Activated CD8-positive, alpha-beta T cell treated with anti-CD3 and anti-CD28 coated beads for 36 hours (primary cell): ENCODE data around the gene MACC1. TPM values are rescaled to one million over a fixed set of nuclear protein-coding genes. Genes with fewer than 3 reads are reported as not detected.

Experiments used
- ATAC-seq: fragments of 200-7000 bp; cut with Tn5 transposase; one replicate; pipeline ENCODE4 v1.10.0; 2021; ENCODE audit warnings: mild to moderate bottlenecking, moderate library complexity
- CTCF ChIA-PET: fragments of 350-600 bp; sonication (Branson Sonifier 250); formaldehyde crosslinking; loops from one replicate; lab custom pipeline; 2021; ENCODE audit warnings: antibody characterized with exemption; lab: Charles Lee
- POLR2A ChIA-PET: fragments of 350-600 bp; sonication (Branson Sonifier 250); formaldehyde crosslinking; loops from one replicate; lab custom pipeline; 2021; ENCODE audit warnings: antibody characterized with exemption; lab: Charles Lee
- DNase-seq: peaks from one replicate; pipeline ENCODE4 v3.0.0-alpha.2; 2020
- H3K27ac Mint-ChIP-seq: one replicate; pipeline ENCODE4 v1.8.0; 2021; ENCODE audit warnings: mild to moderate bottlenecking, mixed read lengths
- H3K27me3 Mint-ChIP-seq: one replicate; pipeline ENCODE4 v1.8.0; 2021; ENCODE audit warnings: mixed read lengths
- H3K36me3 Mint-ChIP-seq: one replicate; pipeline ENCODE4 v1.8.0; 2021; ENCODE audit warnings: low read depth, mixed read lengths
- H3K4me1 Mint-ChIP-seq: one replicate; pipeline ENCODE4 v1.8.0; 2021; ENCODE audit warnings: low read depth, mixed read lengths
- H3K4me3 Mint-ChIP-seq: one replicate; pipeline ENCODE4 v1.8.0; 2021; ENCODE audit warnings: mild to moderate bottlenecking, moderate library complexity, mixed read lengths
- H3K9me3 Mint-ChIP-seq: one replicate; pipeline ENCODE4 v1.8.0; 2021; ENCODE audit warnings: mixed read lengths
- CTCF ChIP-seq: fragments of 200-600 bp; IDR thresholded peaks from one replicate; pipeline ENCODE4 v1.8.0; 2022; ENCODE audit warnings: antibody characterized with exemption, mild to moderate bottlenecking
- intact Hi-C: fragments of 100-400 bp; cut with micrococcal nuclease; formaldehyde crosslinking; loops from one replicate; pipeline ENCODE4 v1.10.0; 2022
- total RNA-seq, 2 experiments: library from RNA; stranded (reverse); gene quantifications; one replicate each; pipeline ENCODE4 v1.2.3, GENCODE V29; 2021

MACC1 gene
- total RNA-seq, 2 experiments from 2014 or later, result 0.14 to 0.38 TPM

DNA sequence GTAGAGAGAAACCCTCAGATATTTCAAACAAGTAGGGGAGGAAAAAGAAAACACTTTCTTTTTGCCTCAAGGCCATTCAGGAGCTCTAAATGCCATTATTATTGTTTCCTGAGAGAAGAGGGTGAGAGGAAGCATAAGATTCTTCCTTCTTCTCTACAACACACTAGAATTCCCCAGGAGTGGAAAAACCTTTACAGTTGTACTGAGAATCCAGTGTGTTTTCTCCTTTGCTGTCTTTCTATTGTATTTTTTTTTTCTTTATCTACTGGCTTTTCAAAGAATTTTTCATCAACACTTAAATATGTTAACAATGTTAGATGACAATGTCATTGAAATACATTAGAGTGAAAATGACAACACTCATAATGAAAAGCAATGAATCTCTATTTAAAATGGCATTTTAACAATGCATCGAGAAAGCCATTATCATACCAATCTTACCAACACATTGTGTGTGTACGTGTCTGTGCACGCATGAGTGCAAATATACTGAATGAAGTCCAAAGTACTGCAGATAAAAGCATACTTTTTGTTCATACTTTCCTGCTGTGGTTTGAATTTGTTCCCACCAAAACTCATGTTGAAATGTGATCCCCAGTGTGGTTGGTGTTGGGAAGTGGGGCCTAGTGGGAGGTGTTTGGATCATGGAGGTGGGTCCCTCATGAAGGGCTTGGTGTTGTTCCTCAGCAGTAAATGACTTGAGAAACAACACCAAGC lies 24.2 kb upstream of the MACC1 start:
- peaks cover 3% of the 10 kb centered on the region for H3K9me3 Mint-ChIP-seq

DNA sequence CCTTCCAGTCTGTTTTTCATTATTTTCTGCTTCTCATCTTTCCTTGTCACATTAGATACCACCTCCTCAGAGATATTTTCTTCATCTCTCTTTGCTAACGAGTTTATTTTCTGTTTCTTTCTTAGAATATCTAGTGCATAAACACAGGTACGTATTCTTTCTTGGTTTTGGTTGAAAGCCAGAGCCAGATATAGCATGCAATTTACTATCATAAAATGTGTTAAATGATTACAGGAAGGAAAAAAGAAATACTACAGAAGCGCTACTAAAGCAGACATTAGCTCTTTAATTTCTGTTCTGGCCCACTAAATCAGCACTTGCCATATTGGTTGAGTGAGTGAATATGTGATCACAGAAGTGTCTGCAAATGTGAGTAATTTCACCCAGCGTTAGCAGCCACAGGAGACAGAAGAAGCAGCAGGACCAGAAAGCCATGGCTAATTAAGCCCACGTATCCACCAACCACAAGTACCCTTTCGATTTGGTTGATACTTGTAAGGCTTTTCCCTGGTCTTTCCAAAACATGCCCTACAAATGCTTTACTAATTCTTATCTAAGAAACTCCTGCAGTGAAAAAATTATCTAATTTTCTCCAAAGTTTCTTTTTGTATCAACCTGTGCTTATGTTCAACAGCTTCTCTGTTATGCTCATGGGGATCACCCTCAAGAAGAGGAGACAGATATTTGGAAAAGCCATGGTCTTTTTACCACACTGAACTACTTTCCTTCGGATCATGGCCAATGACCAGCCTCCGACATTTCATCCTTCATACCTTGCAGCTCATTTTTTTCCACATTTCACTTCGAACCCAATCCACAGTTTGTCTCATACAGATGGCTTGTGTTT lies 23.1 kb upstream of the MACC1 start:
- ATAC-seq (peak; percentile 29), DNase-seq (peak; percentile 20)
- Mint-ChIP-seq H3K4me3 (no peak overlapping the region), H3K27ac (no peak overlapping the region), H3K27me3 (peaks cover 9% of the 10 kb centered on the region), H3K4me1 (peaks cover 16% of the 10 kb centered on the region), H3K36me3 (no peaks in the 10 kb centered on the region), H3K9me3 (peaks cover 3% of the 10 kb centered on the region)
- ChIA-PET POLR2A (no interaction called here), CTCF (no interaction called here)
- TF ChIP-seq CTCF, result no peak
- intact Hi-C loops, result no loop called here

More for the DNA sequence above, 24.2 kb upstream of the MACC1 start:
- no peak for TF ChIP-seq CTCF
- peaks cover 7% of the 10 kb centered on the region for H3K27me3 Mint-ChIP-seq
- DNase-seq, result no peak
- H3K4me1 Mint-ChIP-seq, result peaks cover 16% of the 10 kb centered on the region
- no peak for ATAC-seq
- H3K27ac Mint-ChIP-seq, result no peak overlapping the region
- intact Hi-C loops, result no loop called here
- ChIA-PET CTCF (no interaction called here), POLR2A (no interaction called here)
- H3K36me3 Mint-ChIP-seq, result no peaks in the 10 kb centered on the region
- no peak overlapping the region for H3K4me3 Mint-ChIP-seq

GRCh38 chr7:20238754-20239324 lies 21.7 kb upstream of the MACC1 start:
- Mint-ChIP-seq H3K36me3 (no peaks in the 10 kb centered on the region), H3K4me1 (peaks cover 16% of the 10 kb centered on the region), H3K27ac (no peak overlapping the region), H3K9me3 (peaks cover 3% of the 10 kb centered on the region), H3K27me3 (peaks cover 10% of the 10 kb centered on the region), H3K4me3 (no peak overlapping the region)
- no peak for TF ChIP-seq CTCF
- DNase-seq, result peak; percentile 33
- peak; percentile 89 for ATAC-seq
- ChIA-PET POLR2A (no interaction called here), CTCF (no interaction called here)
- intact Hi-C loops, result no loop called here

- H3K36me3 Mint-ChIP-seq, result no peaks in the 10 kb centered on the region
- peaks cover 3% of the 10 kb centered on the region for H3K9me3 Mint-ChIP-seq
- ChIA-PET POLR2A (no interaction called here), CTCF (interaction anchor here (1.0 kb wide), 1 partner anchor 21 kb away, joined by 3 read pairs; the partner anchor contains the start of gene MACC1)
- ATAC-seq (no peak), DNase-seq (no peak)
- intact Hi-C loops, result no loop called here
- H3K27ac Mint-ChIP-seq, result no peak overlapping the region
- peaks cover 16% of the 10 kb centered on the region for H3K4me1 Mint-ChIP-seq
- peaks cover 10% of the 10 kb centered on the region for H3K27me3 Mint-ChIP-seq
- no peak overlapping the region for H3K4me3 Mint-ChIP-seq
- TF ChIP-seq CTCF, result no peak
Observed at GRCh38 chr7:20238194-20238753, 21.1 kb upstream of the MACC1 start.
